DMS153 (cell line): ENCODE measurements around the gene SYNPR.

ENCODE experiments used
- DNase-seq: peaks from one replicate; lab custom pipeline; 2025; lab: John Stamatoyannopoulos, UW

Gene SYNPR

DNA sequence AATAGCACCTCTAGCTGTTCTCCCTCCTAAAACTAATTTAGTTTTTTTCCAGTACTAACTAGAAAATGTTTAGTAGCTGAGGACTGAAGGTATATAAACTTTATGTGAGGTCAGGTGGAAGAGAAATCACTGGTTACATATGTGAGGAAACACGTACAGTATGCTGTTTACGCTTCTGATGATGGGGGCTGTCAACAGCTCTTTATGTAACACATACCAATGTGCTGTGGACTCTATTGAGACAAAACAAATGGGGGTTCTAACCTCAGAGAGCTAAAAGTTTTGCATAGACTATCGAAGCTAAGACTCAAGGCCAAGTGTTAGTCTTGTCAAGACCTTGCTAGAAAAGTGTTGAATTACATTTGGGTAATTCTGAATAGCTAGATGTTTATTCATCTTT lies 107.5 kb downstream of the SYNPR start:
- DNase-seq, result no peak

DNA sequence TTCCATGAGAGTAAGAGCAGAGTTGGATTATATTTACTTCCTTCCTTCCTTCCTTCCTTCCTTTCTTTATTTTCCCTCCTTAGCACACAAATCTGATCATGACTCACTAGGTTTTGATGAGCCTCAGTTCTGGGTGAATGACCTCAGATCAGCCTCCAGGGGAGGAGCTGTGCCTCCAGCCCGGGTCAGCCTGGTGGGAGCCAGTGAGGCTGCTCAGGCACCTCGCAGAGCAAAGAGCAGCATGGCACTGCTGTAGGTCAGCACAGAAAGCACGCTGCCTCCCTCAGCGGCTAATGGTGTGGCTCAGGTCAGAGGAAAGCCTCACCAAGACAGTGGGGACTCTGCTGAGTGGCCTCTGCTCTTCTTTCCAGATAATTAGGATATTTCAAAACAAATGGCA lies 108.5 kb downstream of the SYNPR start:
- DNase-seq, result no peak

DNA sequence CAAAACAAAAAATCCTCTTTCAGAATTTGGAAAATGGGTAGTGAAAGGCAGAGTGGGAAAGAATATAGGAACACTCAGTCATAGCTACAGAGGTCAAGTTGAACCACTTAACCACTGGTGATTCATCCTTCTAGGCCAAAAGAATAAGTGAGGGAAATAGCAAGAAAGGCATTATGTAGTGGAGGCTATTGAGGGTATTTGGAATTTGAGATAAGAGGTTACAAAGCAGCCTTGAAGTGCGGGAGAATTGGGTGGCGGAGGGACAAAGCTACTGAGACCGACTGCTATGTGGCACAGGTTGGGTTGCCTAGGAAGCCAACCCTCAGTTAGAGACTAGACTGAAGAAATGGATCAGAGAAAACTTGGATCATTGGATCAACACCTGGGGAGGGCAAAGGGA lies 109.5 kb downstream of the SYNPR start:
- no peak for DNase-seq

DNA sequence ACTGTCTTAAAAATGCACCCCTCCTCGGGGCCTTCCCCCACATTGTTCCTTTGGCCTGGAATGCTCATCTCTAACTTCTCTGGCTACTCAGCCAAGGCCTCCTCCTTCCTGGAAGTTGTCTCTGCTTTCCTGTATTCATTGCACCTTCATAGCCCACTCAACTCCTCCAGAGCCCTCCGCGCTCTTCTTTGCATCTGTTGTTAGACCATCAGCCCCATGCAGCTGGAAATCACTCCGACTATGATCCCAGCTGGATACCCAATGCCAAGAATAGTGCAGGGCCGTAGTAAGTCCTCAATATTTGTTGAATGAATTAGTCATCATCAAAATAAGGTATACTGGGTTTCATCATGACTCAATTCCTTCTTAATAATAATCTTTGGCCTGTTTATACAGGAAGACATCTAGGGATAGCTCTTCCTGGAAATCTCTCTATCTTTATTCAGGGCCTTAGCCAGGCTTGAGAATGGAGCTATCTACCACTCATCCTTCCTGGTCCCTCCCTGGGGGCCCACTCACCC lies 112.7 kb downstream of the SYNPR start:
- DNase-seq, result no peak

DNA sequence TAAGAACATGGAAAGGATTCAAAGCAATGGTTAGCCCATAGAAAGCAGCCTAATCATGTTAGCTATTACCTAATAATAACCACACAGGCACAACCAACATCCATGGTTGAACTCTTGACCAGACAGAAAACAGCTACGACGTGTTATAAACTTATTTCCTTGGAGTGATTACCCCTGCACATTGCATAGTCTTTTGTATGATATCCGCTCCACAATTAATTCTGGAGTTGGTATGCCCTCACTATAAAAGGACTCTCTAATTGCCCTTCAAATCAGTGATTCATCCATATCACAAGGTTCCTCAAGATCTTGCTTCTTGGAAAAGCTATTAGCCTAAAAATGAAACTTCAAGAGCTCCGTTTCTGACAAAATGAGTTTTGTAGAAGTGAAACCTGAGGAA lies 117.9 kb downstream of the SYNPR start:
- no peak for DNase-seq

DNA sequence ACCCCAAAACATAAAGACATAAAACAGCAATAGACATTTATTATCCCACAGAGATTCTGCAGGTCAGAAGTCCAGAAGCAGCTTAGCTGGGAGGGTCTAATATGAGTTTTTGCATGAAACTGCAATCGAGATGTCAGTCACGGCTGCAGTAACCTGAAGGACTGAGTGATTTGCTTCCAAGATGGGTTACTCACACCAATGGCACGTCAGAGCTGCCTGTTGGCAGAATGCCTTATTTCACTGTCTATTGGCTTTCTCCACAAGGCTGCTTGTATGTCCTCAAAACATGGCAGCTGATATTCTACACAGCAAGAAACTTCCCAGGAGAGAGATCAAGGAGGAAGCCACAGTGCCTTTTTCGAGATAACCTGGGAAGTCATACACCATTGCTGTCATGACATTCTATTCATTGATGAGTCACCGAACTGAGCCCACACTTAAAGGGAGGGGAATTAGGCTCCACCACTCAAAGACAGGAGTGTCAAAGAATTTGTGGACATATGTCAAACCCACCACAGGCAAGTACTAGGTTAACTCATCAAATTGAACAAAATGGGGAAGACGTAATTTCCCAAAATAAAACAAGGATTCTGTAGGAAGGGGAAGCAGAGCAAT lies 122.2 kb downstream of the SYNPR start:
- no peak for DNase-seq

DNA sequence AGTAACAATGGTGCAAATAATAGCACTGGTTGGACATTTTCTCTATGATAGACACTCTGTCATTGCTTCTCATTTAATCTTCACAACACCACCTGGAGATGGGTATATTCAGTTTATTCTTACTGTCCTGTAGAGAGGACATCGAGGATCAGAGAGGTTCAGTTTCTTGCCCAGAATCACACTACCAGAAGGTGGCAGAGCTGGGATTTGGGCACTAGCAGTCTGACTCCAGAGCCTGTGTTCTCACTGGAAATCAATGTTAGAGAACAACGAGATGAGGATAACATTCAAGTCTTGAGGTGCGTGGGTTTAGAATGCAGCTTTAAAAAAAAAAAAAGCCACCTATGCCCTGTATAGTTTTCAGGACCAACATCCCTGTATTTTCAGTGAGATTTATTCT lies 127.8 kb downstream of the SYNPR start:
- no peak for DNase-seq

DNA sequence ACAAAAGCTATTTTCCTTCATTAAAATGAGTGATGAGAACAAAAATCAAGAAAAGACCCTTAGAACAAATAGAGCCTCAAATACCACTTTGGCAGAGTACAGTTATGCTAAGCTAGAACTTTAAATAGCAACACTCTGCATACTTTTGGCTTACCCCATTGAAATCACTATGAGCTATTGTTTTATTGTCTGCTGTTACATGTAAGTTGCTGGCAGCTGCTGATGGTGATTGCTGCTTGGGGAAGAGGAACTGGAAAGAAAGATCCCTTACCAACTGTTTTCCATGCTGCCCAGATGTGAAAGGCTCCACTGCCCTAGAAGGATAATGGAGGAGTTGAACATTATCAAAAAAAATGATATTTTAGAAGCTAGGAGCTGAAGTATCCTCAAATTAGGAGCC lies 135.4 kb downstream of the SYNPR start:
- DNase-seq, result no peak

DNA sequence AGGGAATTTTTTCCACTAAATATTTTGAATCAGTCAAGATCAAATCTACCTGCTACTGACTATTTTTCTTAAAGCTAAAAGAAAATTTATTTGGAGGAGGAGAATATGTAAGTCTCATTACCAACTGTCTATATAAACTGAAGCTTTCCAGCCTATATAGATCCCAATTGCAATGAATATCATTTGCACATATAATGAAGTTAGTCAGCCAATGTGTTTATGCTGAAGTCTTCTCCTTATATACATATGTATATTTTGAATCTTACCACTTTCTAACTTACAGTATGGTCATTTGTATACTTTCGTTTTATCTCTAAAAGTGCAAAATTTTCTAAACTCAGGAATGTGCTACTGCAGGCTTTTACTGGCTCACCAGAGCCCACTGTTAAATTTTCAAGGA lies 136.5 kb downstream of the SYNPR start:
- no peak for DNase-seq

DNA sequence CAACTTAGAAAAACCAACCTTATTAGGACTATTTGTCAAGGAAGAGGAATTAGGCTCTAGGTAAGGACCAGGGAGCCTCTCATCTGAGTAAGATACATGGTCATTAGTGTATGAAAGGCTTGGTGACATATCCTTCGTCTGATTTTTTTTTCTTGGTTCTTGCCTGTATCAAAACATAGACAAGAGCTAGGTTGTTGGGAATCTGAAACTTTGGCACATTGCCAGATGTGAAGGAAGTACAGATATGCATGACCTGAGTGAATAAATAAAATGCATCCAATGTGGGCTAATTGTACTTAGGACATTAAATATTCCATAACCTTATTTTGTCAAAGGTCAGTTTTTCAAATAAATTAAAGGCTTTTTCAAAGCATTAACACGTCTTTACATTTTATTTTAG lies 151.8 kb downstream of the SYNPR start:
- no peak for DNase-seq

DNA sequence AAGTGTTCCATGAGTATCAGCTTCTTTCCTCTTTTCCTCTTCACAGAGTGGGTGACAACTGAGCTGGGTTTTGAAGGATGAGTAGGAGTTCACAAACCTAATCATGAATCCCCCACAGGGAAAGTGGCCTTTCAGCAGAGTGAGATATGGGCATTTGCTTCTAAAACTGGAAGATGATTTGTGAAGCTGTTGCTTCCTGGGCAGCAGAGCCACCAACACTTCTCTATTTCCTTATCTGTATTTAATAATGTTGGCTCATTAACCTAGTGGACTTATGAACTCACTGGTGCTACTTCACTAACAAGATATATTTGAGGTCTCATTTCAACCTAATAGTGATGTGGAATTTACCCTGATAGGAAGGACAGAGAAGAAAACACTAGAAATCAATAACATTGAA lies 152.8 kb downstream of the SYNPR start:
- no peak for DNase-seq

DNA sequence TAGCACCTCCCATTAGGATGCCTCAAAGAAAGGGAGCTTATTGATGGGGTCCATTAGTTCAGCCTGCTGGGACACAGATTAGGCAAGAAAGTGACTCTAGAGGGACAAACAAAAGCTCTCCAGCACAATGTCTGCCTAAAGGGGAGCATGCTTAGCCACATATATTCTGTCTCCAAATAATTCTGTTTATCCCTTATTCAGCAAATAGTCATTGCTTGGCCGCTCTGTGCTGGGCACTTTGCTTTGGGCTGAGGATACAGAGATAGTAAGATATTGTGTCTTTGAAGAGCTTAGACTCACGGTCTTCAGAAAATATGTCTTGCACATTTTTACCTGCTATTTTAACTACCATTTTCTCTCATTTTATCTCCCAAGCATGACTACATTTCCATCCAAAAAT lies 159.8 kb downstream of the SYNPR start:
- no peak for DNase-seq

DNA sequence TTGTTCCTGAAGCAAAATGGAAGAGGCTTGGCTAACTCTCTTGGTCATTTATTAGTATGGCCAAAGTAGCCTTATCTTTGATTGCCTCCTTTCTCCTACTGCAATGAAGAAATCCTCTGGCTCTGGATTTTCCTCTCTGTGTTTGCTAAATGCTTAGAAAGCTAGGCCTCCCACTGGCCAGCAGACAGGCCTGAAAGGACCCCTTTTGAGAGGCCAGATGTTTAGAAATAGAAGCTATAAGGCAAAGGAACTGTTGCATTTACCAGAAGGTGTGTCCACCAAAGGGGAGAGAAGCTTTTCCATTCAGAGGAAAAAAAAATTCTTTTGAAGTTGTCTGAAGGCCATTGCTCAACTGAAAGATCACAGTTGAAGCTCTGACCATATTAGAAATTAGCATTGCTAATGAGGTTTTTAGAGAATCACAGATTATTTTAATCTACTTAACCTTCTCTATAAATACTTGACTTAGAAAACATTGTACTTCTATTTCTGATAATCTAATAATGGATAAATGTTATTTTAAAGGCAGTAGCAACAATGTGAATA lies 160.8 kb downstream of the SYNPR start:
- no peak for DNase-seq

DNA sequence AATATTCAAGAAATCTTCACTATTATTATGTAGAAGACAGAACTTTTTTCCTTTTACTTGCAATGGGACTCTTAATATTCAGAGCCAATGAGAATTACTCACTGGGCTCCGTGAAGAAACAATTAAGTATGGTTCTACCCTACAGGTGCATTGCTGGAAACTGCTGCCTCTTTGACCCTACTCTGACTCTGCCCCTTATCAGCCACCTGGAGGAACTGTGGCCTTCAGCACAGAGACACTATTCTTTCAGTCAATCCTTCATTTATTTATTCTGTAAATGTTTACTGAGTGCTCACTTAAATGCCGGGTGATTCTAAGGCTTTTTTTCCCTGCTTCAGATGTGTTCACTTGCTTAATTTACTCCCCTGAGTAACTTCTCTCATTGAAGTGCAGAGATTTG lies 163.2 kb downstream of the SYNPR start:
- no peak for DNase-seq

DNA sequence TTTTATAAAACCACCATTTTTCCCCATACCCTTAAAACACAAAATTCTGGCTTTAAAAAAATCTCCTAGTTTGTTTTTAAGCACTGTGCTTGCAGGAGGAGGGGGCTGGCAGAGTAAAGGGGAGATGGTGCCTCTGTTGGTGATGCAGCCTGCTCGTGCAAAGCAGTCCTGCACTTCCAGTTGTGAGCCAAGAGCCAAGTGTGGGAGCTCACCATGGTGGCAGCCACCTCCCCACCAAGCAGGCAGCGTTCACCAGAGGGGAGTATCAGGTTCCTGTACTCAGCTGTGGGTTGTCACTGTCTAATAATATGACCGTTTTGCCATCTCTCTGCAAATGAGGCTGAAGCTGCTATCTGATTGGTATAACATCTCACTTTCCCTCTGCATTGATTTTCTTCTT lies 164.8 kb downstream of the SYNPR start:
- DNase-seq, result no peak

DNA sequence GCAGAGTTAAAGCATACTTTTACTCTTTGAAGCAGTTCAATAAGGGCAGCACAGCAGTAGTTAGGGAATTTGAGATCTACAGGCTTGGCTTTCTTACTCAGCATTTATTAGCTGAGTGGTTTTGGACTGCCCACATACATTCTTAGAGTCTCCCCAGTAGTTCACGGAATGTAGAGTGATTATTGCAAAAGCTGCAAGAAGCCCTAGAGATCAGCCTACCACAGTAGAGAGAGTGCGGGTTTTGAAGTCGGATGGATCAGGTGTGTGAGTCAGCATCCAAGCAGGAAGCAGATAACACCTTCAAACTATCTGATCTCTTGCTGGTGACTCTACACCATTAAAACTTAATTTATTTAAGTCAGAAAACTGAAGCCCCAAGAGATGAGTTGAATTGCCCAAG lies 171.9 kb downstream of the SYNPR start:
- no peak for DNase-seq

DNA sequence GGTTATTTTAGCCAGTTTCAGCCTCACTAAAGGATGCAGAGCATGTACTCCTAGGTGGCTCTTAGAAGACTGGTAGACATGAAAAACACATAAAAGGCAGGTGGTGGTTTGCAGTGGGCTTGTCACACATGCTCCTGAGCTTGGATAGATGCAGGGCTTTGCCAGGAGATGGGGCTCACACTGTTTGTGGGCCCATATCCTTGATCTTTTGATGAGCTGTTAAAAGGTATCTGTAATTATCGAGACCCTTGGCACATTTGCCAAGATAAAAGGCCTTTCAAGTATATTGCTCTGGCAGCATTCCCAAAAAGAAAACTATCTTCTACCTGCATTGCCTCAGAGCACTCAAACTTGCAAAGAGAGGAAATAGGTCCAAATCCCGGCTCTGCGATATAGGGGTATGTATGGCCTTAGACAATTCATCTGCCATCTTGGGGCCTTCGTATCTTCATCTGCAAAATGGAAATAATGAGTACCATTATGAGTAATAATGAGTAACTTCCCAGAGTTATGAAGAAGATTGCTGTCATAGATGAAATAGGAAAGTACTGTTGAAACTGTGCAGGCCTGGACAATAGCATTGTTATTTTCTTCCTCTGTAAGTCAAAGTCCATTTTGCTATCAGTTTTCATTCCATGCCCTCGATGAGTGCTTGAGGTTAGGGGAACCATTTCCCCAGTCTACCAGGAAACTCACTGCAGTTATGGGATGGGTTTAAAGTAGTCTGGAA lies 172.7 kb downstream of the SYNPR start:
- DNase-seq, result no peak

DNA sequence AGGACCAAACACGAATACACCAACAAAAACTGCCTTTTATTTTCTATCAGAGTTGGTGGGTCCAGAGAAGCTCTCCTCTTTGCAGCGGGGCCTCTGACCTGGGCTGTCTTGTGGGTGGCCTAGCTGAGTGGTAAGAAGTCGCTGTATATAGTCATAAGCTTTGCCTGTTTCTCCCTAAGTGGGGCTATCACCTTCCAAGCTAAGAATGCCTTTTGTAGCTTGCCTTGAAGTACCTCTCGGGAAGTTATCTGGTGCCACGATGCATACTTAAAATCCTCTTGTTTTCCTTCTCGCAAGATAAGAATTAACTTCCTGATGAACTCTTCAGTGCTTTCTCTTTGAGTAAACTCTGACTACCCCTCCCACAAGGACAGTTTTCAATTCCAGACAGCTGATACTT lies 178.8 kb downstream of the SYNPR start:
- DNase-seq, result no peak

DNA sequence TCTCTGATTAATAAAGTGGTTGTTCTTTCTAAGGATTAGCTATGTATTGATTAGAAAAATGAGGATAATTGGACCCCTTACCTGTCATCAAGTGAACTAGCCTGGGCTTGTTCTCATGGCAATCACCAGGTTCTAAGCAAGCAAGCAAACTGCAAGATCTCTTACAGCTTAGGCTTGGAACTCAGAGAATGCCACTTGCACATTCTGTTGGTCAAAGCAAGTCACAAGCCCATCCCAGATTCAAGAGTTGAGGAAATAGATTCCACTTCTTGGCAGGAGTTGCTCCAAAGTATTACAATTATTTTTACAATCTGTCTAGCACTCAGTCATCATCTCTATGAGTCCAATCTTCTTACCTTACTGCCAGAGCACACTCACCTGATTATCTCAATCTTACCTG lies 180.3 kb downstream of the SYNPR start:
- no peak for DNase-seq

DNA sequence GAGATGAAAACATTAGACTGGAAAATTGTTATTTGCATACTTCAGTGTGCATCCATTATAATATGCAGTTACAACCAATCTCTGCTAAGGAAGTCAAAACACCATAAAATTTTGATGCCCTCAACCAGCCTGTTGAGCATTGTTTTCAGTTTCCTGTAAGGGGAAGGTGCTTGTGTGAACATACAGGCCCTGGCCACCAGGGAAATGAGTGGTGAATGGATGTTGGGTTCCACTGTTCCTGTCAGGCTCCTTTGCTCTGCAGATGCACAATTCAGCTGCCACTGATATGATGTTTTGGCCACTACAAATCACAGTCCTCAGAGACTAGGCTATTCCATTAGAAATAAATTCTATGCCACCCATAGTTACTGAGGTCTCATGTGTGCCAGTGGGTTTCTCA lies 184.6 kb downstream of the SYNPR start:
- DNase-seq, result peak; percentile 24

DNA sequence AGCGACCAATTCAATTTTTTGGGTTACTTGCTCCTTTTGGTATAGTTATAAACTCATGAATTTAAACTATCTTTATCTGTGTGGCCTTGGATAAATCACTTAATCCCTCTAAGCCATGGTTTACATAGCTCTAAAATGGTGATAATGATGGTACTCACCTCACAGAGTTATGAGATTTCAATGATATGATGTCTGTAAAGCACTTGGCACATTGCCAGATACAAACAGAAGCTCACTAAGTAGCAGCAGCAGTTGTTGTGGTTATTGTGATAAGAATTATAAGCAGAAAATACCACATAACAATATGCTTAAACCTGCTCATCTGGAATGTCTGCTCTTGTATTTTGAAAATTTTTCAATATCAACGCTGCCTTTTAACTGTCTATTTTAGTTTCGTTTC lies 189.3 kb downstream of the SYNPR start:
- DNase-seq, result peak; percentile 4

DNA sequence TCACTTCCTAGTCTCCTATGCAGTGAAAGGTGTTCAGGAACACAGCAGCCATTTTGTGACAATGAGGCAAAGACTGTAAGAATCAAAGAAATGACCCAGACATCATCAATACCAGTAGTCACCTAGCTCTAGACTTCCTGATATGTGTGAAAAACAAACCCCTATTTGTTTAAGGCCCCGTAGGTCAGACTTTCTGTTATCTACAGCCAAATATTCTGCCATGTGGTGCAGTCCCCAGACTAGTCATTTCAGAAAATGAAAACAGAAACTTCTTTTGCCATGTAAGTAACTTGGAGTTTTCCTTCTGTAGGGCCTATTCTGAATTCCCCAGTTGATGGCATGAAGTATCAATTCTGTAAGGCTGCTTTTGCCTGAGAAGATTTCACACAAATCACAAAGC lies 192.6 kb downstream of the SYNPR start:
- no peak for DNase-seq

DNA sequence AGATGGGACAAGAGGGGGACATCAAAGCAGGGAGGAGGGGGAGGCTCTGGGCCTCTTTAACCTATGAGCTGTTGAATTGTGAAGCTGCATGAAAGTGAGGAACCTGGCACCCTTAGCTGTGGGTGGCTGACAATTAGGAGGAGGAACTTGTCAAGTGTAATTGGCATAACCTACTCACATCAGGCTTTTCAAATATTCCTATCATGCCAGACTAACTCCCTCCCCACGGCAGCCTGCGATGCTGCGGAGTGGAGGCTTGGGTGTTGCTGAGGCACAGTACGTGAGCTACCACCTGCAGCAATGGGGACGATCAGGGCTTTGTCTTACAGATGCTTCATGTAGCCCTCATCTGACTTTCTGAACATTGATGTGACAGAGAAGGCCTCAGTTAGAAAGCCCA lies 193.7 kb downstream of the SYNPR start:
- no peak for DNase-seq
